HG02885 (cell line): ENCODE measurements around the gene RASSF10.

Experiments used
- ATAC-seq: cut with Tn5 transposase; IDR thresholded peaks from one replicate; pipeline ENCODE4 v1.9.1; 2021; ENCODE audit warnings: mild to moderate bottlenecking; ENCODE audit not compliant: unreplicated experiment, poor library complexity

RASSF10 gene

GRCh38 chr11:12993626-12994025, 15.5 kb upstream of the RASSF10 start:
- ATAC-seq: no peak

- no peak for ATAC-seq
These were observed 14.6 kb upstream of the RASSF10 start for GRCh38 chr11:12994476-12994875.

GRCh38 chr11:12995188-12995587, 13.9 kb upstream of the RASSF10 start:
- ATAC-seq: no peak

GRCh38 chr11:12995823-12996222, 13.3 kb upstream of the RASSF10 start:
- ATAC-seq: no peak

- ATAC-seq: no peak
These were observed 11.9 kb upstream of the RASSF10 start for GRCh38 chr11:12997168-12997567.

GRCh38 chr11:12998336-12998735, 10.8 kb upstream of the RASSF10 start:
- no peak for ATAC-seq

- ATAC-seq: no peak
These were observed 9.5 kb upstream of the RASSF10 start for GRCh38 chr11:12999597-12999996.

GRCh38 chr11:13000116-13000515, 9.0 kb upstream of the RASSF10 start:
- ATAC-seq: no peak

- no peak for ATAC-seq
These were observed 8.4 kb upstream of the RASSF10 start for GRCh38 chr11:13000721-13001120.

GRCh38 chr11:13003736-13004493, 5.2 kb upstream of the RASSF10 start:
- ATAC-seq: no peak

- ATAC-seq: no peak
These were observed 1.7 kb upstream of the RASSF10 start for GRCh38 chr11:13007182-13008060.

GRCh38 chr11:13008061-13008435, 1.1 kb upstream of the RASSF10 start:
- ATAC-seq: no peak

- no peak for ATAC-seq
These were observed 382 bp downstream of the RASSF10 start for GRCh38 chr11:13009476-13009920.

GRCh38 chr11:13009921-13010748, 1.0 kb downstream of the RASSF10 start:
- no peak for ATAC-seq

GRCh38 chr11:13010749-13011465, 1.8 kb downstream of the RASSF10 start:
- ATAC-seq: no peak

- ATAC-seq: no peak
These were observed 2.4 kb downstream of the RASSF10 start for GRCh38 chr11:13011466-13012055.

- ATAC-seq: no peak
These were observed 3.0 kb downstream of the RASSF10 start for GRCh38 chr11:13012056-13012661.

- ATAC-seq: no peak
These were observed 4.0 kb downstream of the RASSF10 start for GRCh38 chr11:13013054-13013488.

GRCh38 chr11:13015753-13016152, 6.6 kb downstream of the RASSF10 start:
- ATAC-seq: no peak
